Breast epithelium (tissue), 3 donors: ENCODE measurements around the gene NR5A1.

Source experiments
- CTCF ChIP-seq, 3 donors: fragments of 450-650 bp; IDR thresholded peaks; one replicate each; pipeline ENCODE4 v1.5.1; 2016 to 2017; ENCODE audit warnings: antibody characterized with exemption in 3 of 3, mild to moderate bottlenecking in 3 of 3, moderate library complexity in 3 of 3
- POLR2AphosphoS5 ChIP-seq, 3 donors: sonication (generic); formaldehyde crosslinking; IDR thresholded peaks; one replicate each; pipeline ENCODE4 v1.6.1; 2017; ENCODE audit warnings: antibody characterized with exemption in 3 of 3

- TF ChIP-seq POLR2AphosphoS5 (IDR thresholded peaks at IDR 0.05), result no peak
- TF ChIP-seq CTCF (IDR thresholded peaks at IDR 0.05), result no peak
These were observed 3.3 kb downstream of the NR5A1 start for GRCh38 chr9:124503713-124504529.
